IPS-11a (cell line): ENCODE data around the gene FBXO38.
"Not testable (repeated sequence)": the region's sequence is repeated elsewhere in the genome, so short reads cannot be mapped to it uniquely, and the experiment has no call there.

ENCODE experiments used
- H3K4me3 ChIP-seq: one replicate; pipeline ENCODE4 v1.5.1; 2013; ENCODE audit warnings: low read depth, low read length, control low read depth

FBXO38 gene

DNA sequence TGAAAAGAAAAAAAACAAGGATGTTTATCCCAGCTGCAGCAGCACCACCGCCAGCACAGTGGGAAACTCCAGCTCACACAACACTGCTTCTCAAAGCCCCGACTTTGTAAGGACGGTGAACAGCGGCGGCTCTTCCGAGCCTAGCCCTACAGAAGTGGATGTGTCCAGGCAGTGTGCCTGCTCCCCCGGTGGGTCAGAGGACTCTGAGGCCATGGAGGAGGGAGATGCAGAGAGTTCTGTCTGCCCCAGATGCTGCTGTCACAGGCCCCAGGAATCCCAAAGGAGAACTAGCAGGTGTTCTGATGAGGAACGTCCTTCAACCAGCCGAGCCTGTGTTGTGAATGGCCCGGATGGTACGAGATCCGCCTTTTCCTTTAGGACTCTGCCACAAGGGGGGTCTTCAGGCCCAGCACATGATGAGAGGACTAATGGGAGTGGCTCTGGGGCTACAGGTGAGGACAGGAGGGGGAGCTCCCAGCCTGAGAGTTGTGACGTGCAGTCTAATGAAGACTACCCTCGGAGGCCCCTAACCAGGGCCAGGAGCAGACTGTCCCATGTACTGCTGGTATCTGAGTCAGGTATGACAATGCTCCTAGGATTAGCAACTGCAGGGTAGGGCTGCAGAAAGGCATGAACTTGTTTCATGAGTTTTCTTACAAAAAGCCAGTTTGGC is 43.7 kb downstream of the FBXO38 start:
- no peak overlapping the region for H3K4me3 ChIP-seq

DNA sequence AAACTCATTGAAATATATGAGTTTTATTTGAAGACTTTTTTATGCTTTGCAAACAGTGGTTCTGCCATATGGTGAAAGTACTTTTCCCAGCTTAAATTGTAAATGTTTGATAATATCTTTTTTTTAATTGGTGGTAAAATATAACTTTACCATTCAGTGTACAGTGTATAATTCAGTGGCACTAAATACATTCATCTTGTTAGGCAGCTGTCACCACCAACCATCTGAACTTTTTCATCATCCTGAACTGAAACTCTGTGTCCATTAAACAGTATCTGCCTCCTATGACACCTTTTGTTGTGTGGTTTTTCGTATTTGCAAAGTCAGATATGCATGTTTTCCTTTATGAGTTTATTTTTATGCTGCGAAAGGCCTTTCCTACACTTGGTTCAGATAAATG is 45.1 kb downstream of the FBXO38 start:
- H3K4me3 ChIP-seq = no peak overlapping the region

DNA sequence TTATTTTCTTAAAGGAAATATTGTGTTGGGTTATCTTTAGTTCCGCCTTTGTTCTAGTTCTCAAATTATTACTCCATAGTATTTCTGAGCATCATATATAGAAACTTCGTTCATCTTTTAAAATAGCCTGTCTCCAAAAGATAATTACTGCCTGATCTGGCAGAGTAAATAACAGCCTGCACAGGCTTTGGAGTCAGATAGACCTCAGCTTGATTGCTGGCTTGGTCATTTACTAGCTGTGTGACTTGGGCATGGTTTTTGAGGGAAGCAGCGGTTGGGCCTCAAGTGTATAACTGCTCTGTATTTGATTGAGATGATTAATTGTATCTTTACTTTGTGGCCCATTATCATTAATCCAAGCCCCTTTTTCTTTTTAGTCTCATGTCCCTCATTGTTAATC is 50.1 kb downstream of the FBXO38 start:
- H3K4me3 ChIP-seq = no peak overlapping the region

DNA sequence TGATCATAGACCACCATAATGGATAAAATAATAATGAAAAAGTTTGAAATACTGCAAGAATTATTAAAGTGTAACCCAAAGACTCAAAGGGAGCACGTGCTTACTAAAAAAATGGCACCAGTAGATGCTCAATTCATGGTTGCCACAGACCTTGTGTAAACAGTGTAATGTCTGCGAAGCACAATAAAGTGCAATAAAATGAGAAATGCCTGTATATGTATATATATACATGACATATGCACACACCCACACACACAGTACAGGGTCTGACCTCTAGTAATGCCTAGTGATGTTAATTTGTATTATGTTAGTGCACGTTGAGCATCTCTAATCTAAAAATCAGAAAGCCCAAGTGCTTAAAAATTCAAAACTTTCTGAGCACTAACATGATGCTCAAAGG is 52.3 kb downstream of the FBXO38 start:
- H3K4me3 ChIP-seq = no peak overlapping the region

DNA sequence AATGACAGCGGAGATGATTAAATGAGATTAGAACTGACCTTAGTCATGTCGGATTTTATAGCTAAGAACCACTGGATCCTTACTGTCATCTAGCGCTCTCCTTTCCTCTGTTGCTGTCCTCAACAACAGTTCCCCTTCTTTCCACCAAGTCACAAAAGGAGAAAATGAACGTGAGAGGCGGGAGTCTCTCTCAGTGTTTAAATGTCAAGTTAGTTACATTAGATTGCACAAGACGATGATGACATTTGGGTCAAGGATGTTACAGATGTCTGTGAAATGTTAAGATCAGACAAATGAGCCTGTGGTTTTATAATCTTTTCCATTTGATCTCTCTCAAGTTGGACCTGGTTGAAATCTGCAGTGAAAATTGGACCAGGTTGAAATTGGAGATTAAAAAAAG is 53.5 kb downstream of the FBXO38 start:
- no peak overlapping the region for H3K4me3 ChIP-seq

DNA sequence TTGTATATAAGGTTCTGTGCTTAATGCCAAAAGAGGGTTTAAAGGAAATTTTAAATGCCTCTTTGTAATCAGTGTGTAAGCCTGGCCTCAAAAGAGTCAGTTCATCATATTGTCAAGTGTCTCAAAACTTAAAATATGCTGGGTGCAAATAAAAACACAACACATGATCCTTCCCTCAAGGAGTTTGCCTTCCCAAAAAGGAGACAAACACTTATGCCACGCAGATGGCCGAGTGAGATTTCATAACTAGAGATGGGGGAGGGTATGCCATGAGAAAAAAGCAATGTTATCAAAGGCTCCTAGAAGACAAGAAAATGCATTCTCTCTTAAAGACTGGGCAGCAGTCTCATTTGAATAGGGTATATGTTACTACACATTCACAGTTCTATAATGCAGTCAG is 55.2 kb downstream of the FBXO38 start:
- H3K4me3 ChIP-seq = no peak overlapping the region

DNA sequence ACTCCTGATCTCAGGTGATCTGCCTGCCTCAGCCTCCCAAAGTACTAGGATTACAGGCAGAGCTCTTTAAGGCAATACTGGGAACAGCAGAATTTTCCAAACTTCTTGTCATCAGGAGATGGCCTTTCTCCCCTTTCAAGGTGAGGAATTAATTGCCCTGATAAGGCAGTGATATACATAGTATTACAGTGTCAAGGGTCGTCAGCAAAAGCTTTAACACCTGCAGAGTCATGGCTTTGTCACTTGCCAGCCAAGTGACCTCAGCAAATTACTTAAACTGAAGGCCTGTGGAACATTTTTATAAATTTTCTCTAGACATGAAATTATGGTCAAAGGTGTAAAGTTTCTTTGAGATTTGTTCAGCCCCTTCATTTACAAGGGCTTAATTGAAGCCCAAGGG is 59.5 kb downstream of the FBXO38 start:
- H3K4me3 ChIP-seq = no peak overlapping the region

DNA sequence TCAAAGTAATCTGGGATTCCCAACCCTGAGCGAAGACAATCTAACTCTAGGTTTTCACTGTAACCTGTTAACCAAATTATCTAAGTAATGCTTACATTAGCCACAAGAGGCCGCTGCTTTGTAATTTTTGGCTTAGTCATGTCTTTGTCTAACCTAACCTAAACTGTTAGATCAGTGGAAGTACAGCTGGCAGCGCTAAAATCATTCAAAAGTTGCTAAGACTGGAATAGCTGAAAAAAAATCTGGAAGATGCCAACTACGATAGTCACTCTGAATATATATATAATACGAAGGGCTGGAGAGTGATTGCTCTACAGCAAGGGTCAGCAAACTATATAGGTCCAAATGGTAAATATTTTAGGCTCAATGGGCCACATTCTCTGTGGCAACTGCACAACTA is 60.2 kb downstream of the FBXO38 start:
- no peak overlapping the region for H3K4me3 ChIP-seq

DNA sequence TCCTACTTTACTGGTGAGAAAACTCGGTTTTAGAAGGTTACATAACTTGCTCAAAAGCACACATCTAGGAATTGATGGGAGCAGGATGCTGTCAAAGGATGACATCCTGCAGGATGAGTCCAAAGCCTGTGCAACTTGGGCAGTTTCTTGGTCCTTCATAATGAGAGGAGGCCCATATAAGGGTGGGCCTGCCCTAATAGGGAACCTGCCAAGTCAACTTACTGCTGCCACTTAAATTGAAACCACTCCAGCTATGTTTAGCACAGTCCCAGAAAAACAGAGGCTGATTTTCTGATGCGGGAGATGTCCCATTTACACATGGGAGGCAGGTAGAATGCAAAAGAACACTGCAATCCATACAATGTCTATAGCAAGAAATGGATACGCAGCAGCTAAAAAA is 61.8 kb downstream of the FBXO38 start:
- no peak overlapping the region for H3K4me3 ChIP-seq

DNA sequence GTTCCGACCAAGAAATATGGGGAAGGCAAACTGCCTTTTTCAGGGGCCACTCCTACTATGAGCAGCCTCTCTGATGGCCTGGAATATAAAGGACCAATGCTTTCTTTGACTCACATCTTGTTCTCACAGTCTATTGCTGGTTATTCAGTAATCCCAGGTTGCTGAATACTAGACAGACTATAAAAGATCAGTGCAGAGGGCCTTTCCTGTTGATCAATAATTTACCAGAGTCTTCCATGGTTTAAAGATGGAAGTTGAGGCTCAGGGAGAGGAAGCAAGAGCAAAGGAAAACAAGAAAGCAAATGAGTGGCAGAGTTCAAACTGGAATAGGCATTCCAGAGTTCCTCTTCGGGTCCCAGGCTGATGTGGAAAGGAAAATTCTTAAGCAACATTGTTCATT is 62.9 kb downstream of the FBXO38 start:
- no peak overlapping the region for H3K4me3 ChIP-seq

DNA sequence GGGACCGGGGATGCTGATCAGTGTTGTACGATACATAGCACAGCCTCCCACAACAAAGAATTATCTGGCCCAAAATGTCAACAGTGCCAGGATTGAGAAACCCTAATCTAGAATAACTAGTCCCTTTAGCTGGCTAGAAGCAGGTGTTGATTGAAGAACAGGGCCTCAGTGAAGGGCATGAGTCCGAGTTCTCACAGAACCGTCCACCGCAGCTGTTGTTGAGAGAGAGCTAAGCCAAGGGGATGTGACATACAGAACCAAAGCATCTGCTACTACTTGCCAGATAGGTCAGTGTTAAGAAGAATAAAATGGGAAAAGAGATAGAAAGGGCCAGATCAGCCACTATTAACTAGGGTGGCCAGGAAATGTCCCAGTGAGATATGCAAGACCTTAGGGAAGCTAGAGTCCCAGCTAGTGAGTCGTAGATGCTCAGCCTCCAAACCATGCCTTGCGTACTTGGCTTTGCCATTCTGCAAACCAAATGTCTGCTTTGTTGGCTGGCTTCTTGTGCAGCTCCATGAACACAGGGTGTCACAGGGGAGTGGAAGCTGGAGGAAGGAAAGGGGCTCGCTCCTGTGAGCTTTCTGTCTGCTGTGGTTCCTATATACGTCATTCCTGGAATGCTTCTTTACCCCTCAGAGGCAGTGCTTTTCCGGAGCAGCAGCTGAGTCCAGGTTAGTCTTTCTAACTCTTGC is 68.9 kb downstream of the FBXO38 start:
- H3K4me3 ChIP-seq = no peak overlapping the region

DNA sequence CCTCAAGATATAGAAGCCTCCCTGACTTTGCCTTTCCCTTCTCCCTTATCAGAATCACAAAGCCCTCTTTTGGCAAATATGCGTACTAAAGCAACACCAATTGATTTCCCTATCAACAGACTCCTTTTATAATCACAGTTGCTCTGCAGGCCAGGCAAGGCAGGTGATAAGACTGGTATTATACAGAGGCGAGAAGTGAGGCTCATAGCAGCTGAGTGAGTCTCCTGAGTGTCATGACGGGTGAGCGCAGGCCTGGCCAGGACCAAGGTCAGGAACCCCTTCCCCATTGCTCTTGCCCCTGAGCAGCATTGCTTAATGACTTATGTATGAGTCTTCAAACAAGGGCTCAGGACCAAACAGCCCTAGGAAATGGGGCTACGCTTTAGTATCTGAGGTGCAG is 70.8 kb downstream of the FBXO38 start:
- no peak overlapping the region for H3K4me3 ChIP-seq

DNA sequence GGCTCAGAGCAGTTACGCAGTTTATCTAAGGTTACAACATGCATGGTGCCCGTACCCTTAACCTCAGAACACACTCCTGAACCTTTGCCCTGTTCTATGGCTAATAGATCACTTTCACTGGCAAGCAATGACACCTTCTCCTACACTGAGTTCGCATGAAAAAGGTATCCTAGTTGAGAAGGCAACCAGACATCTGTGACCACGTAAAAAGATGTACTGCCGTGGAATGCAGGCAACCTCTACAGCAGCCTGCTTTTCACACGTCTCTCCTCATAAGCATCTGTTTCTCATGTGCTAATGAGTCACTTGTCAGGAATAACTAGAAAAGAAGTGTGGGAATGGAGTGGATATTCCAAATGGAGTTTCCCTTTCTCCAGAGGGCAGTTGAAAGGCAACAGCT is 71.4 kb downstream of the FBXO38 start:
- no peak overlapping the region for H3K4me3 ChIP-seq

DNA sequence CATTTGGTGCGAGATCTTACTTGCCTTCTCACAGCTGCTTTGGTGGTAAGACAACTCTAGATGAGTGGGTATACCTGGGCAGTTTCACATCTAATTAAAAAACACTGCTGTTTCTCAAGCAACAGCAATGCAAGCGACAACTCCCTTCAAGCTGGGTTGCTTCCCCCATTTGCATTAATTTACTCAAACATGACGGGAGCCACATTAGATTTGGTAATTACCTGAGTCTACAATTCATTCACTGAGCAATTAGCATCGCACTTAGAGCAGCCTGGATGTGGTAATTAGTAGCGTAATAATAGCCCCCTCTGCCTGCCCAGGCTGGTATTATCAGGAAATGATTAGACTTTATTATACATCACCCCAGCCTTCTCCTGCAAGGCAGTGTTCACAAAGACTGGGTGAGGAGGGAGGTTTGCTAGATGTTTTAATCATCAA is 73.4 kb downstream of the FBXO38 start:
- no peak overlapping the region for H3K4me3 ChIP-seq

DNA sequence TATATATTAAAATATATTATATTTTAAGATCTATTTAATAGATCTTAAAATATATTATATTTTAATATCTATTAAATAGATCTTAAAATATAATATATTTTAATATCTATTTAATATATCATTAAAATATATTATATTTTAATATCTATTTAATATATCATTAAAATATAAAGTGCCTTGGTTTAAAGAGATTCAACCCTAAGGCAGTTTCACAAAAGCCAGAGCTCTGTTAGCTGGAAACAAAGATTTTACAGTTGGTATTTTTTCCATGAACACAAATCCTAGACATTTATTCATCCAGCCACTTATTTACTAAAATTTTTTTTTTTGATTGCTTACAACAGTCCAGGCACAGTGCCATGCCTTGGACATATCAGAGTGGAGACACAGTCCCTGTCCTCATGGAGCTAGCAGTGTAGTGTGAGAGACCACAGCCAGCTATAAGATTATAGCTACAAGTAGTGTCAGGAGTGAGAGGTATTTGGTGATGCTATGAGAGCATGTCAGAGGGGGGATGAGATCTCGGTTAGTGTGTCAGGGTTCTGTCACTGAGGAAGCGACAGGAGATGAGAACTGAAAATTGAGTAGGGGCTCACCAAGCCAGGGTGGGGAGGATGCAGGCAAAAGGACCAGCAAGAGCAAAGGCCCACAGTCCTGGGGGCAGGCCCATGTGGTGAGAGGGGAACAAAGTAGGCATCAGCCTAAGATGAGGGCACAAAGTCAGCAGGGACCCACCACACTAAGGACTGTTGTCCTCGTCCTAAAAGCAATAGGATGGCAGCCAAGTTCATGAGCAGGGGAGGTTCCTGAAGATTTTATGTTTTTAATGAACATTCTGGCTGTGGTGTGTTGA is 74.5 kb downstream of the FBXO38 start:
- no peak overlapping the region for H3K4me3 ChIP-seq

DNA sequence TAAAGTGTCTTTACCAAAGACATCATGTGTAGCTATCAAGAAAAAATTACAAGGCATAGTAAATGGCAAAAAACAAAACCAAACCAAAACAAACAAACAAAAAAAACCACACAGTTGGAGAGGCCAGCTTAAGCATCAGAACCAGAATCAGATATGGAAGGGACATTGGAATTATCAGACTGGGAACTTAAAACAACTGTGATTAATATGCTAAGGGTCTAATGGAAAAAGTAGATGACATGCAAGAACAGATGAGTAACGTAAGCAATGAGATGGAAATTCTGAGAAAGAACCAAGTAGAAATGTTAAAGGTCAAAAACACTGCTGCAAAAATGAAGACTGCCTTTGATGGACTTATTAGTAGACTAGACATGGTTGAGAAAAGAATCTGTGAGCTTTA is 75.9 kb downstream of the FBXO38 start:
- H3K4me3 ChIP-seq = no peak overlapping the region

DNA sequence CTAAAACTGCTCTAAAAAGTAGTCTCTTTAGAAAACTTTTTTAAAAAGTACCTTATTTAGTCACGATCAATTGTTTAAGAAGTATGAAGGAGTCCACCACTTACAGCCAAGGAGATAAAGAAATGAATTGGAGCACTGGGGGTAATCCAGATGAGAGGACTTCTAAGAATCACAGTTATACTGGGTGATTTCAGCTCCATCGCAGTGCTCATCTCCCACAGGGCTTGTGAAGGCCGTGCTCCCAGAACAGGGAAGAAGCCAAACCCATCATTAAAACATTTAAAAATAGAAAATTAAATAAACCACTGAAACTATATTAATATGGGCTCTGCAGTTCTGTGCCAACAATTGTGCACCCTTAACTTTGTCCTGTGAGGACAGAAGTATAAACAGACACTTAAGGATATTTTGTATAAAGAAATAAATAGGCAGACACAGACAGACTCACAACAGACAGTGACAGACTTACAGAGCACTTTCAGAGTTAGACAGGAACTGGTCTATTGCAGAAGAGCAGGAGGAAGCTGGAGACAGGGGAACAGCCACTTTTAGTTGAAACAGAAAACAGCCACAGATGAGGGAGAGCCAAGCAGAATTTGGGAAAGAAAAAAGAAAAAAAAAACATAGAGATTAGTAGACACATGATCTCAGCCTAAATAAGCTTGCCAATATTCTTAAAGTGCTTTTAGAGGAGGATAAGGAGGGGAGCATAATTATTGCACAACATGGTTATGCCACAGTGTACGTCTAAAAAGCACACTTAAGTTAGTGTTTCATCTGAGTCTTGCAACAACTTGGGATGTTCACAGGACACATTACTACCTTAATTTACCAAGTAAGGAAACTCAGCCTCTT is 81.8 kb downstream of the FBXO38 start:
- no peak overlapping the region for H3K4me3 ChIP-seq

DNA sequence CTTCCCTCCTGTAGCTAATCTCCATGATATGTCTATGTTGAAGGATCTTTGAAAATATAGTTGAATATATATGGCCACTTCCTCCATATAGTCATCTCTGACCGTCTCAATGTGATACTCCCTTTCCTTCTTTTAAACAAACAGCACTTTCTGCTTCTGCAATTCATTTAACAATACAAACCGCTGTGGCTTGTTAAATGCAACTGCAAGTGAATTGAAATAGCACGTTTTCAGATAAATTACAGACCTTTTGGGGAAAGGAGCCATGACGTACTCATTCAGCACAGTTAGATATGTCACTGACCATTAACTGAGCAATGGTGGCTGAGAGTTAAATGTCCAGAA is 82.5 kb downstream of the FBXO38 start:
- no peak overlapping the region for H3K4me3 ChIP-seq

DNA sequence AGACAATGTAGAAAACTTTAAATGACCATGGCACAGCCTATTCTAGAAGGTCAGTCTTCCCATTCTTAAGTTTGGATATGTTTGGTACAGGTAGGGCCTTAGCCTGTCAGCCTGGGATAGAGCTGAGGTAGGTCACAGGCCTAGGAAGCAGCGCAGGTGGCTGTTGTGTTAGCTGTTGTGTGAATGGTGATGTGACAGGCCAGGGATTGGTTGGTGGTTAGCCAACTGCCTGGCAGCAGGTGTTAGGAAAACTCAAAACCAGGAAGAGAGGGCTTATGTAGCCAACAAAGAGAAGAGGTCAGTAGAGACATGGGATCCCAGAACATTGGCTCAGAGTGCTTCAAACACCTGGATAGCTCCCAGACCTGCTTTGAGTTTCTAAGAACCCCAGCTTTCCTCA is 84.2 kb downstream of the FBXO38 start:
- no peak overlapping the region for H3K4me3 ChIP-seq

DNA sequence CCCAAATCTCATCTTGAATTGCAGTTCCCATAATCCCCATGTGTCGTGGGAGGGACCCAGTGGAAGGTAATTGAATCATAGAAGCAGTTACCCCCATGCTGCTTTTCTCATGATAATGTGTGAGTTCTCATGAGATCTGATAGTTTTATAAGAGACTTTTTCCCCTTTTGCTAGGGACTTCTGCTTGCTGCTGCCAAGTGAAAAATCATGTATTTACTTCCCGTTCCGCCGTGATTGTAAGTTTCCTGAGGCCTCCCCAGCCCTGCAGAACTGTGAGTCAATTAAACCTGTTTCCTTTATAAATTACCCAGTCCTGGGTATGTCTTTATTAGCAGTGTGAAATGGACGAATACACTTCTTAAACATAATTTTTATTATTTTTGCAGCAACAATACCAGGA is 85.0 kb downstream of the FBXO38 start:
- H3K4me3 ChIP-seq = not testable (repeated sequence)

DNA sequence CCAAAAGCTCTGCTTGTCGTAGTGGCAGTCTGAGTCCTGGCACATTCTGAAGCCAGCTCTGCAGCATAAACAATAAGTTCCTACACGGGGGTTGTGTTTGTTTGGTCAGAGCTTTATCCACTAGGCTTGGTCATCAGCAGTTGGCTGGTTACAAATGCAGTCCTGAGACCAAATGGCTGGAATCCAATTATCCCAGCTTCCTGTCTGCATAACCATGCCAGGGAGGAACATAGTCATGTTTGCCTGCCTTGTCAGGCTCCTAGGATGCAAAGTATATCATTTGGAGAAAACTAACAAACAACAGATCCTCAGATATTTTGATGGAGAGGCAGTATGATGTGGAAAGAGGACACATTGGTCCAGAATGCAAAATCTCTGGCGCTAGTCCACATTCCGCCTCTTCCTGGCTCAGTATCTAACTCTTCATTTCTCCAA is 85.8 kb downstream of the FBXO38 start:
- H3K4me3 ChIP-seq = no peak overlapping the region
